Common myeloid progenitor, CD34-positive (primary cell): Measurements from ENCODE around the gene VTI1A.
"Not testable (repeated sequence)": the region's sequence is repeated elsewhere in the genome, so short reads cannot be mapped to it uniquely, and the experiment has no call there.

Experiments used
- CTCF ChIA-PET: fragments of 350-600 bp; sonication (Branson Sonifier 250); formaldehyde crosslinking; loops from one replicate; lab custom pipeline; 2021; ENCODE audit warnings: antibody characterized with exemption; lab: Charles Lee
- POLR2A ChIA-PET: fragments of 350-600 bp; sonication (Branson Sonifier 250); formaldehyde crosslinking; loops from one replicate; lab custom pipeline; 2021; ENCODE audit warnings: antibody characterized with exemption; lab: Charles Lee
- DNase-seq, 3 donors: peaks; one replicate each; pipeline versions ENCODE4 v3.0.0 to v3.0.0-alpha.2; 2013
- H3K27ac ChIP-seq, 2 experiments: 1 replicate in 1 of 2; 2 replicates in 1 of 2; pipeline ENCODE4 v1.7.0; 2013; ENCODE audit warnings: inconsistent platforms in 2 of 2, low read length in 2 of 2, mild to moderate bottlenecking in 2 of 2, low read depth in 1 of 2, moderate library complexity in 1 of 2; ENCODE audit not compliant: severe bottlenecking in 2 of 2, insufficient read depth in 1 of 2, poor library complexity in 1 of 2
- H3K27me3 ChIP-seq, 5 experiments: replicated peaks in 2 of 5; 1 replicate in 3 of 5; 2 replicates in 2 of 5; pipeline versions ENCODE4 v1.6.1 to v1.7.0; 2013; ENCODE audit warnings: low read length in 4 of 5, mild to moderate bottlenecking in 2 of 5, moderate library complexity in 2 of 5, inconsistent platforms in 1 of 5; ENCODE audit not compliant: insufficient read depth in 5 of 5, control insufficient read depth in 4 of 5
- H3K36me3 ChIP-seq, 4 experiments: 1 replicate in 2 of 4; 2 replicates in 2 of 4; pipeline versions ENCODE4 v1.6.1 to v1.7.0; 2013; ENCODE audit warnings: low read length in 3 of 4, control low read depth in 1 of 4, mild to moderate bottlenecking in 1 of 4; ENCODE audit not compliant: control insufficient read depth in 4 of 4, insufficient read depth in 4 of 4
- H3K4me1 ChIP-seq, 4 experiments: 1 replicate in 3 of 4; 2 replicates in 1 of 4; pipeline versions ENCODE4 v1.6.1 to v1.7.1; 2013; ENCODE audit warnings: low read length in 3 of 4, mild to moderate bottlenecking in 3 of 4, control low read depth in 1 of 4, inconsistent platforms in 1 of 4, moderate library complexity in 1 of 4; ENCODE audit not compliant: control insufficient read depth in 4 of 4, insufficient read depth in 4 of 4; ENCODE audit errors: control extremely low read depth in 1 of 4
- H3K4me3 ChIP-seq, 7 experiments: 1 replicate in 4 of 7; 2 replicates in 3 of 7; pipeline versions ENCODE4 v1.5.1 to v1.7.0; 2013; ENCODE audit warnings: mild to moderate bottlenecking in 7 of 7, low read length in 6 of 7, moderate library complexity in 6 of 7, inconsistent platforms in 2 of 7, low read depth in 2 of 7, control low read depth in 1 of 7; ENCODE audit not compliant: insufficient read depth in 4 of 7, control insufficient read depth in 1 of 7; ENCODE audit errors: extremely low read depth in 1 of 7
- H3K9me3 ChIP-seq, 5 experiments: 1 replicate in 4 of 5; 2 replicates in 1 of 5; pipeline versions ENCODE4 v1.6.1 to v1.7.1; 2013; ENCODE audit warnings: low read length in 4 of 5, mild to moderate bottlenecking in 2 of 5, inconsistent platforms in 1 of 5, low read depth in 1 of 5, moderate library complexity in 1 of 5; ENCODE audit not compliant: control insufficient read depth in 4 of 5, insufficient read depth in 2 of 5; ENCODE audit errors: control extremely low read depth in 1 of 5
- WGBS: methylation state at CpG from one replicate; pipeline ENCODE4 v1.1.5; 2013; ENCODE audit not compliant: insufficient coverage; 5-methylcytosine and 5-hydroxymethylcytosine counted together

VTI1A gene

GRCh38 chr10:112857493-112857892, 410.5 kb downstream of the VTI1A start:
- Histone ChIP-seq H3K27ac (no peak overlapping the region), H3K4me1 (peaks cover 0 to 2% (median 0%) of the 10 kb centered on the region in 4 experiments), H3K27me3 (no peaks in the 10 kb centered on the region), H3K4me3 (no peak overlapping the region), H3K36me3 (peaks cover 0 to 3% (median 0%) of the 10 kb centered on the region in 4 experiments), H3K9me3 (peaks cover 0 to 7% (median 0%) of the 10 kb centered on the region in 5 experiments)
- POLR2A ChIA-PET, result no interaction called here
- WGBS, result 92% methylated on average over 4 of the region's 5 CpGs
- CTCF ChIA-PET, result interaction anchor here (1.5 kb wide), 1 partner anchor 17 kb away, joined by 3 read pairs; no protein-coding TSS in a partner anchor
- DNase-seq, result no peak

GRCh38 chr10:112858986-112859651, 412.1 kb downstream of the VTI1A start:
- H3K9me3 ChIP-seq, result peaks cover 0 to 9% (median 2%) of the 10 kb centered on the region in 5 experiments
- POLR2A ChIA-PET, result no interaction called here
- no peaks in the 10 kb centered on the region for H3K27me3 ChIP-seq
- H3K36me3 ChIP-seq, result peaks cover 0 to 3% (median 0%) of the 10 kb centered on the region in 4 experiments
- no peak overlapping the region for H3K27ac ChIP-seq
- H3K4me3 ChIP-seq, result no peak overlapping the region
- no peak for DNase-seq
- WGBS, result 89% methylated on average over 8 of the region's 10 CpGs
- no peaks in the 10 kb centered on the region for H3K4me1 ChIP-seq
- CTCF ChIA-PET, result no interaction called here

DNA sequence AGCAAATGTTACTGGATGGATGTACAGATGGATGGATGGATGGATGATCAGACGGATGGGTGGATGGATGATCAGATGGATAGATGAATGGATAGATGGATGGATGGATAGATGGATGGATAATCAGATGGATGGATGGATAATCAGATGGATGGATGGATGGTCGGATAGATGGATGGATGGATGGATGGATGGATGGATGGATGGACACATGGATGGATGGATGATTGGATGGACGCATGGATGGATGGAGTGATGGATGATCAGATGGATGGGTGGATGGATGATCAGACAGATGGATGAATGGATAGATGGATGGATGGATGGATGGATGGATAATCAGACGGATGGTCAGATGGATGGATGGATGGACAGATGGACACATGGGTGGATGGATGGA, 412.8 kb downstream of the VTI1A start:
- Histone ChIP-seq H3K36me3 (peaks cover 0 to 3% (median 0%) of the 10 kb centered on the region in 4 experiments), H3K4me1 (no peaks in the 10 kb centered on the region), H3K27ac (no peak overlapping the region), H3K4me3 (no peak overlapping the region), H3K9me3 (peaks cover 0 to 14% (median 4%) of the 10 kb centered on the region in 5 experiments), H3K27me3 (no peaks in the 10 kb centered on the region)
- ChIA-PET POLR2A (no interaction called here), CTCF (no interaction called here)
- 94% methylated on average over 4 of the region's 4 CpGs for WGBS
- no peak for DNase-seq

DNA sequence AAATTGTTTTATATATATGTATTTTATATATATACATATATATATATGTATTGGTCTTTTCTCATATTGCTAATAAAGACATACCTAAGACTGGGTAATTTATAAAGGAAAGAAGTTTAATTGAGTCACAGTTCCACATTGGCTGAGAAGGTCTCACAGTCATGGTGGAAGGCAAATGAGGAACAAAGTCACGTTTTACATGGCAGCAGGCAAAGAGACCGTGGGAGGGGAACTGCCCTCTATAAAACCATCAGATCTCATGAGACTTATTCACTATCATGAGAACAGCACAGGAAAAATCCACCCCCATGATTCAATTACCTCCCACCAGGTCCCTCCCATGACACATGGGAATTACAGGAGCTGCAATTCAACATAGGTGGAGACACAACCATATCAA, 416.4 kb downstream of the VTI1A start:
- H3K27ac ChIP-seq, H3K4me1 ChIP-seq, POLR2A ChIA-PET, CTCF ChIA-PET, H3K4me3 ChIP-seq, H3K27me3 ChIP-seq, H3K36me3 ChIP-seq, DNase-seq: not testable (repeated sequence)
- 80% methylated on average over 1 of the region's 2 CpGs for WGBS
- peaks cover 0 to 16% (median 4%) of the 10 kb centered on the region in 5 experiments for H3K9me3 ChIP-seq
